T47D (cell line): ENCODE measurements around the gene ANKRD42.

Experiments used
- DNase-seq, 2 experiments: peaks; one replicate each; pipeline versions ENCODE4 v3.0.0 to v3.0.0-alpha.2; 2011 to 2012; ENCODE audit warnings: low read depth in 1 of 2, low spot score in 1 of 2
- JUND ChIP-seq: IDR thresholded peaks from 2 replicates; pipeline ENCODE4 v1.6.1; 2012; ENCODE audit warnings: low read depth
- in situ Hi-C: cut with HindIII; loops from 2 replicates; pipeline ENCODE4 v1.10.0; 2016; ENCODE audit warnings: low sequenced_read_pairs, low pct_unique_long_range_greater_than_20kb

ANKRD42 gene

DNA sequence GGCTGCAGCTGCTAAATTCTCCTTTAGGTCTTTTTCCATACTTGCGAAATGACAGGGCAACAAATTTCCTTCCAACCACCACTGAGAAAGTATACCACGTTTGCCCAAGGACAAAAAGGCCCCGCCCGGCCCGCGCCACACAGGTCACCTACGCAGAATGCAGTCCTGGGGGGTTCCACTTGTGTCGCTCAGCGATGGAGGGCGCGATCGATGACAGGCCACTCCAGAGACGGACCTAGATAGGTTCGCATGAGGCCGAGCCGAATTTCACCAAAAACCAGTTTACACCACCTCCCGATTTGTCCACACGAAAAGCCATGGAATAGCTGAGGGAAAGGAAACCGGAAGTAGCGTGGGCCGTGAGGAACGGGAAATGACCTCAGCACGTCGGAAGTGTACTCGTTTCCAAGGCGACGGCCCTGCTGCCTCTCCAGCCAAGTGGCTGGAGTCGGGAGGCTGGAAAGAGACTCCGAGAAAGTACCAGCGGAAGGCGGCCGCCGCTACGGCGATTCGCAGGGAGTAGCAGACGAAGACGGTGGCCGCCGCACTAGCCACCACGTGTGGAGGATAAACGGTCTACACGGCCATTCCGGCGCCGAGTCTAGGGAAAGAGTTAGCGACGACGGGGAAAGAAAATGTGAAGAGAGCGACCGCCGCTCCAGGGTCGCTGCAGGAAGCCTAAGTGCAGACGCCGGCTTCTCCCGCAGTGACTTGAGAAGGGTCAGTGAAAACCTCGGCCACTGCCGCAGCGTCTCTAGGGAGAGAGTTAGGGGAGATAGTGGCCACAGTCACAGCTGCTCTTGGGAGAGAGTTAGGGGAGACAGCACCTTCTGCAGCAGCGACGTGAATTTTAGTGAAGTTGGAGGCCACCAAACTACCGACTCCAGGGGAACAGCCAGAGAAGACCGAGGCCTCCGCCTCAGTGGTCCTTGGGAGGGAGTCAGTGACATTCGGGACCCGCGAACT is at the start of gene ANKRD42:
TSS of gene ANKRD42 (plus strand) at position 398 of the 966 bp plus-strand sequence. CDS start 959 bp downstream, outside the sequence.
- DNase-seq = peak; percentile 96 to 97
- TF ChIP-seq JUND = no peak
- in situ Hi-C loops = no loop called here

DNA sequence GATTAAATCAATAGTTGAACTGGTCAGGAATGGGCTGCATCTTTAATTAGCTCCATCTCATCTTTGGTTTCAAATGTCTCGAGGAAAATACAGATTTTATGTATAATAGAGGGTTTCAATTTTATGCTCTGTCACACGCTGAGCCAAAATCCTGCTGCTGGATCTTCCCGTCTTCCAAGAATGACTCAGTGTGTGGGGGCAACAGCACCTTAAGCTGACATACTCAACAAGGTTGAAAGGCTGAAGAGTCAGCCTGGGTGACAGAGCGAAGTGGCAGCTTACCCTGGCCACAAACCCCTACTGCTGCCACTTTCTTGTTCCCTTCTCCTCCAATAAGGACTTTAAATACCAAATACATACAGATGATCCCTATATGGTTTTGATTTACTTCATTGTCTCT is 45.6 kb upstream of the ANKRD42 start:
- DNase-seq = no peak
- in situ Hi-C loops = no loop called here
- no peak for TF ChIP-seq JUND

DNA sequence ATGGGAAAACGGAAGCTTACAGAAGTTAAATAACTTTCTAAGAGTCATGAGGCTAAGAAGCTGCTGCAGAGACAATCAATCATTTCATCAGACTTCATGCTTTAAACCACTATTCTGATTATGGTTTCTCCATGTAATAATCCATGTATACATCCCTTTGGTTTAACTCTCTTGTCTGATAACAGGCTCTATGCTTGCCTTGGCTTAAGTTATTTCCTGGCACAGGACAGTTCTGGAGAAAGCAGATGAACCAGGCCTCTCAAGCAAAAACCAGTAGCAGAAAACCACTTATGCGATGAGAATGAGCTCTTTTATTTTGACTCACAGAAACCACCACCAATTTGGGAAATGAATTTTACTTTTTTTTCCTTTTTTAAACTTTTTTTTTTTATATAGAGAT is 43.1 kb upstream of the ANKRD42 start:
- no peak for DNase-seq
- TF ChIP-seq JUND = no peak
- in situ Hi-C loops = no loop called here

DNA sequence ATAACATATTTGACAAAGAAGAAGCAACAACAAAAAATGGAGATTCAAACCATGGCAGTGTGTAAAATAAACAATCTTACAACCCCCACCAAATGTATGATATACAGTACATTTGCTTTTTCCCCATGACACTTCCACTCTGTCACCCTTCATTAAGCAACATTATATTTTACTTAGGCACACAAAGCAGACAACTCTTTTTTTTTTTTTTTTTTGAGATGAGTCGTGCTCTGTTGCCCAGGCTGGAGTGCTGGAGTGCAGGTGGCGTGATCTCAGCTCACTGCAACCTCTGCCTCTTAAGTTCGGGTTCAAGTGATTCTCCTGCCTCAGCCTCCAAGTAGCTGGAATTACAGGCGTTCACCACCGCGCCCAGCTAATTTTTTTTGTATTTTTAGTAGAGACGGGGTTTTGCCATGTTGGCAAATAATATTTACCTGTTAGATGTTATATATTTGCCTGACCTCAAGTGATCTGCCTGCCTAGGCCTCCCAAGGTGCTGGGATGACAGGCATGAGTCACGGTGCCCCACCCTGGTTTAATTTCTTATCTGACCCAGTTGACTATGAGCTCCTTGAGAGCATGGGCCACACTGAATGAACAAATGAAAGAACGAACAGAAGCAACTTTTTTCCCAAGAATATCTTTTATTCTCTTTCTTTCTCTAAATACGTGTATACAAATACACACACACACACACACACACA is 42.1 kb upstream of the ANKRD42 start:
- no peak for DNase-seq
- no peak for TF ChIP-seq JUND
- in situ Hi-C loops = no loop called here

DNA sequence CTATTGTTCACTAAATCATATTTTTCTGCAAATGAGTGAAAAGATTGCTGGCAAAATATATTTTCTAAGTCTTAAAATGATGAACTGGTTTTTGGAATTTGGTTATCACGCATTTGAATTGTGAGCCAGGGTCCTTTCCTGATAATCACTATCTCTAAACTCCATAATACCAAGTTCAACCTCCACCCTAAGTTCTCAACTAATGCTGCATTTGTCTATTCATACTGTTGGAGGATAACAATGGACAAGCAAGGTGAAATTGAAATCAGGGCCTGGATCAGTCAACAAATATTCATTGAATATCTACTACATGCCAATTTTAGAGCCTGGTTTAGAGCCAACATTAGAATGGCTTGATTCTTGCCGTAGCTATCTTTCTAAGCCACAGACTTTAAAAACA is 41.2 kb upstream of the ANKRD42 start:
- TF ChIP-seq JUND = no peak
- no peak for DNase-seq
- in situ Hi-C loops = no loop called here

DNA sequence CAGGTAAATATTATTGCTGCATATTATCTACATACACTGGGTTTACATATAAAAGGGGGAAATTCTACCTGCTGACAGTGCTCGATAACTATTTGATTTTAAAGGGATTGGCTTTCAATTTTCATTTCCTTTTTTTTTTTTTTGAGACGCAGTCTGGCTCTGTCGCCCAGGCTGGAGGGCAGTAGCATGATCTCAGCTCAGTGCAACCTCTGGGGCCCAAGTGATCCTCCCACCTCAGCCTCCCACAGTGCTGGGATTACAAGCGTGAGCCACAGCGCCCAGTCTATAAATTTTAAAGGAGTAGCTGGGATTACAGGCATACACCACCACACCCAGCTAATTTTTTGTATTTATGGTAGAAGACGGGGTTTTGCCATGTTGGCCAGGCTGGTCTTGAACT is 39.7 kb upstream of the ANKRD42 start:
- no peak for DNase-seq
- no peak for TF ChIP-seq JUND
- in situ Hi-C loops = no loop called here

DNA sequence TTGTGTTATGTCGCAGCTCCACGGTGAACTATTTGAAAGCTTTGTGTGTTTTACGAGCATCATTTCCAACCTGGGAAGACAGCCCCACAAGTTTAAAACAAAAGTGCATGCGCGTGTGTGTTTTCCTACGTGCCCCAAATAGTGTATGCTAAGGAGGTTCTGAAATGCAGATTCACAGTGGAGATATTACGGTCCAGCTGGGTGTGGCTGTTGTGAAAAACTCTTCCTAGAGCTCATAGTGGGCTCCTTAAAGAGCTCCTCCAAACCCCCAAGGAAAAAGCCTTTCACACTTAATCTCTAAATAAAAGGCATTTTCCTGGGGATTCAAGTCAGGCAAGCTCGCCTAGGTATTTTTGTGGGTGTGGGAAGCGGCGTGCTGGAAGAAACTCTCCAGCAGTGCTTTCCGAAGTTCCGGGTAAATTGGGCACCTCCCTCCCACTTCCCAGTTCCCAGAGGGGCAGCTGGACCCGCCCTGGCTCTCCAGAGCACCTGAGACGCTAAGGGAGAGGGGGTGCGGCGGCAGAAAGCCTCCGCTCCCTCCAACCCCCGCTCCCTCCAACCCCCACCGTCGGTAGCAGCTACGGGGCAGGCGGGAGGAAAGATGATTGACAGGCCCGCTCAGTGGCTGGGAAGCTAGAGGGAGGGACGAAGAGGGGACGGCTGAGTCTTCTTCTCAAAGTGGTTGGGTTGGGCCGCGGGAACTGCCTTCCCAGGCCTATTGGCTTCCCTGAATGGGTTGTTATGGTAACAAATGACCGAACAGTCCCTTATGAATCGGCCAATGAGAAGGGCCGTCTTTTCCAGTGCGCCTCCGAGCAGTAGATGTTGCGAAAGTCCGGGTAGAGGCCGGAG is 37.1 kb upstream of the ANKRD42 start:
- in situ Hi-C loops = no loop called here
- DNase-seq = peak; percentile 99 to 100
- TF ChIP-seq JUND = no peak

DNA sequence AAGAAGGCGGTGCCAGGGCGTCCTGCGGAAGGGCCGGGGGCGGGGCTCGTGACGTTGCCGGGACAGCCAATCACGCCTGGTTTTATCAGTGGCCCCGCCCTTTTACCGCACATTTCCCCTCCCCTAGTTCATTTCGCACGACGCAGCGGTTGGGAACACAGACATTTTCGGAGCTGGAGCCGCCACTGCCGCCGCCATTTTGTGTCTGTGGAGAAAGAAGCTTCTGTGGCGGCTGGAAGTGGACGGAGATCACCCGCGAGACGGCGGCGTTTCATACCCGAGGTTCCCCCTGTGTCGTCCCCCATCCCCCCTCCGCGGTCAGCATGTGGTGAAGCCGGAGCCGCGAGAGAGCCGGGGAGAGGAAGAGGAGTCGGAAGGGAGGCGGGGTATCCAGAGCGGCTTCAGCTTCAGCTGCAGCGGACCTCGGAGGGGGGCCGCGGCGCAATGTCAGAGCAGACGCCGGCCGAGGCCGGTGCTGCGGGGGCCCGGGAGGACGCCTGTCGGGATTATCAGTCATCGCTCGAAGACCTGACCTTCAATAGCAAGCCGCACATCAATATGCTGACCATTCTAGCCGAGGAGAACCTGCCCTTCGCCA is 36.4 kb upstream of the ANKRD42 start, which contains the start of gene PCF11:
TSS of gene PCF11 (plus strand) at position 136 of the 598 bp plus-strand sequence. CDS start at position 445, 309 bp downstream.
- no peak for TF ChIP-seq JUND
- in situ Hi-C loops = no loop called here
- DNase-seq = no peak

DNA sequence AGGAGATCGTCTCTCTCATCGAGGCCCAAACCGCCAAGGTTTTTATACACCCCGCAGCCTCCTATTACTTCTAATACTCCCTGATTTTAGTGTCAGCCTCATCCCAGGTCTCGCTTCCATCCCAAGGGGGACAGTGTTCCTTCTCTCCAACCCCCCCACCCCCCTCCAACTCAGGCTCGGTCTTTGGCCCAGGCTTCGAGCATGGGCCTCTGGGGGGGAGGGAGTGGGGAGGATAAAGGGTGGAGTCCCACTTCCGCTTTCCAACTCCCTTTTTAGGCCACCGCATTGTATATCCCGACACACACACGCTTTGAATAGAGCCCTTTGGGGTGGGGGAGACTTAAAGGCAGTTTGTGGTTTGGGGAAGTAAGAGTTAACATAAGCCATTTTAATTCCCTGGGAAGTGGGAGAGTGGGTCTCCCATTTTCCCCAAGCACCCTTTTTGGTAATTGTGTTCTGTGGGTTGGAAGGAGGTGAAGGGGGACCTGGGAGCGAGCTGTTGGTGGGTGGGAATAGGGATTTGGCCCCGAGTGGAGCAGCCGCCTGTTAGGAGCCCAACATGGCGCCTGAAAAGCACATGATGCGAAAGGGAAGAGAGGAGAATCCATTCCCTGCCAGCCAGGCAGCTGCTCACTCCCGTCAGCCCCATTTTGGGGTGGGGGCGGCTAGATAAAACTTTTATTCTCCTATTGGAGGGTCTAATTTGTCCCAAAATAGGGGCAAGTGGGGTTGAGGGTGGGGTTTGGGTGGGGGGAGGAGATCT is 35.7 kb upstream of the ANKRD42 start:
- in situ Hi-C loops = no loop called here
- DNase-seq = peak in 1 of 2 experiments; percentile 69
- no peak for TF ChIP-seq JUND

DNA sequence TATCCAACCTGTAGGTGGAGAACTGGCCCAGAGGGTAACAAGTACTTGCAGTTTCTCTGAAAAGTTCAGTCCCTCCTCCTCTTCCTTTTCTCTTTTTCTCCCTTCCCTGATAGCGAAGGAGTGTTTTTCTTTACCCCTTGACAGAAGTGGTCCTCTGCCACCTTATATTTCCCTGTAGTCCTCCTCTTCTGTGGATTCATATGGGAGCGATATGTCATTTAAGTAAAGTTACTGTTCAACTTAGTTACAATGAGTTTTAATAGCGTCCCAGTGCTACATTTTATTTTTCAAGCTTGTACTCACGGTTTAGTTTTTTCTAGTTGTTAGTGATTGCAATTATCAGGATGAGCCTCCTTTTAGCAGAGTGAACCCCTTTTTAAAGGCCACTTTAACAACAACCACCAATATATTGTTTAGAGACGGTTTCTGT is 35.1 kb upstream of the ANKRD42 start:
- no peak for TF ChIP-seq JUND
- DNase-seq = no peak
- in situ Hi-C loops = no loop called here
